ENCODE measurements around the gene PAFAH2.

- TF ChIP-seq POLR2A (IDR thresholded peaks at IDR 0.05) (no peak), CTCF (IDR thresholded peaks at IDR 0.05) (no peak)
Observed at GRCh38 chr1:25959611-25960010, 38.3 kb downstream of the PAFAH2 start.
